Vagina (tissue), 2 donors: ENCODE measurements around the gene MAGOH.

Source experiments
- CTCF ChIP-seq, 3 experiments: fragments of 450-650 bp in 2 of 3; fragments of 200-600 bp in 1 of 3; sonication (generic) in 1 of 3; IDR thresholded peaks; one replicate each; pipeline ENCODE4 v1.5.1; 2017 to 2019; ENCODE audit warnings: antibody characterized with exemption in 3 of 3, mild to moderate bottlenecking in 2 of 3, moderate library complexity in 2 of 3
- POLR2AphosphoS5 ChIP-seq, 2 donors: sonication (generic); formaldehyde crosslinking; IDR thresholded peaks; one replicate each; pipeline ENCODE4 v1.9.0; 2017; ENCODE audit warnings: antibody characterized with exemption in 2 of 2, mild to moderate bottlenecking in 2 of 2, low read depth in 1 of 2; ENCODE audit not compliant: insufficient read depth in 1 of 2

GRCh38 chr1:53284224-53285020 lies 46.1 kb upstream of the MAGOH start:
- TF ChIP-seq CTCF (IDR thresholded peaks at IDR 0.05) (no peak), POLR2AphosphoS5 (IDR thresholded peaks at IDR 0.05; ENCODE audit: insufficient read depth in 1 of 2, low read depth in 1 of 2) (no peak)
